Glutamatergic neuron (in vitro differentiated cells): ENCODE measurements around the gene CD300LG. TPM values are rescaled to one million over a fixed set of nuclear protein-coding genes. Genes with fewer than 3 reads are reported as not detected.

Experiments
- DNase-seq: peaks from one replicate; pipeline ENCODE4 v3.0.0; 2022
- H3K27ac Mint-ChIP-seq: one replicate; pipeline ENCODE4 v1.8.0; 2020; ENCODE audit warnings: mild to moderate bottlenecking, mixed read lengths, inconsistent platforms; ENCODE audit not compliant: unreplicated experiment
- H3K27me3 Mint-ChIP-seq: one replicate; pipeline ENCODE4 v1.8.0; 2020; ENCODE audit warnings: mild to moderate bottlenecking, moderate library complexity, mixed read lengths, inconsistent platforms; ENCODE audit not compliant: unreplicated experiment
- H3K36me3 Mint-ChIP-seq: one replicate; pipeline ENCODE4 v1.8.0; 2020; ENCODE audit warnings: mild to moderate bottlenecking, mixed read lengths, inconsistent platforms; ENCODE audit not compliant: unreplicated experiment
- H3K4me1 Mint-ChIP-seq: one replicate; pipeline ENCODE4 v1.8.0; 2020; ENCODE audit warnings: mild to moderate bottlenecking, low read depth, mixed read lengths, inconsistent platforms; ENCODE audit not compliant: unreplicated experiment
- H3K4me3 Mint-ChIP-seq: one replicate; pipeline ENCODE4 v1.8.0; 2020; ENCODE audit warnings: mild to moderate bottlenecking, mixed read lengths, inconsistent platforms; ENCODE audit not compliant: unreplicated experiment
- H3K9me3 Mint-ChIP-seq: one replicate; pipeline ENCODE4 v1.8.0; 2020; ENCODE audit warnings: mild to moderate bottlenecking, moderate library complexity, mixed read lengths, inconsistent platforms; ENCODE audit not compliant: unreplicated experiment
- total RNA-seq: library from RNA; stranded (reverse); fragmentation: NEBNext Ultra II Directional; extraction: Animal tissue kit (Norgen Biotek cat#: 25700); gene quantifications from one replicate; pipeline ENCODE4 v1.2.1, GENCODE V29; 2021; ENCODE audit not compliant: unreplicated experiment
- TF ChIP-seq, protein P1 (sequence below): fragments of 200-600 bp; sonication (generic); IDR thresholded peaks from one replicate; pipeline ENCODE4 v1.5.0; 2021; ENCODE audit not compliant: partially characterized antibody, unreplicated experiment

The CD300LG gene
- total RNA-seq, 1 donor from 2014 or later: not detected

GRCh38 chr17:43900183-43900857 is 53.3 kb downstream of the CD300LG start:
- H3K4me1 Mint-ChIP-seq: peaks cover 19% of the 10 kb centered on the region
- peak overlapping the region; percentile 86 for H3K4me3 Mint-ChIP-seq
- H3K9me3 Mint-ChIP-seq: peaks cover 6% of the 10 kb centered on the region
- no peaks in the 10 kb centered on the region for H3K36me3 Mint-ChIP-seq
- TF ChIP-seq, protein P1, sequence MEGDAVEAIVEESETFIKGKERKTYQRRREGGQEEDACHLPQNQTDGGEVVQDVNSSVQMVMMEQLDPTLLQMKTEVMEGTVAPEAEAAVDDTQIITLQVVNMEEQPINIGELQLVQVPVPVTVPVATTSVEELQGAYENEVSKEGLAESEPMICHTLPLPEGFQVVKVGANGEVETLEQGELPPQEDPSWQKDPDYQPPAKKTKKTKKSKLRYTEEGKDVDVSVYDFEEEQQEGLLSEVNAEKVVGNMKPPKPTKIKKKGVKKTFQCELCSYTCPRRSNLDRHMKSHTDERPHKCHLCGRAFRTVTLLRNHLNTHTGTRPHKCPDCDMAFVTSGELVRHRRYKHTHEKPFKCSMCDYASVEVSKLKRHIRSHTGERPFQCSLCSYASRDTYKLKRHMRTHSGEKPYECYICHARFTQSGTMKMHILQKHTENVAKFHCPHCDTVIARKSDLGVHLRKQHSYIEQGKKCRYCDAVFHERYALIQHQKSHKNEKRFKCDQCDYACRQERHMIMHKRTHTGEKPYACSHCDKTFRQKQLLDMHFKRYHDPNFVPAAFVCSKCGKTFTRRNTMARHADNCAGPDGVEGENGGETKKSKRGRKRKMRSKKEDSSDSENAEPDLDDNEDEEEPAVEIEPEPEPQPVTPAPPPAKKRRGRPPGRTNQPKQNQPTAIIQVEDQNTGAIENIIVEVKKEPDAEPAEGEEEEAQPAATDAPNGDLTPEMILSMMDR: no peak
- peaks cover 1% of the 10 kb centered on the region for H3K27me3 Mint-ChIP-seq
- peak; percentile 90 for DNase-seq
- no peak overlapping the region for H3K27ac Mint-ChIP-seq

- H3K27ac Mint-ChIP-seq: peak overlapping the region; percentile 59
- peak overlapping the region; percentile 86 for H3K4me3 Mint-ChIP-seq
- DNase-seq: no peak
- H3K4me1 Mint-ChIP-seq: peaks cover 19% of the 10 kb centered on the region
- TF ChIP-seq, protein P1: no peak
- H3K27me3 Mint-ChIP-seq: peaks cover 1% of the 10 kb centered on the region
- H3K36me3 Mint-ChIP-seq: no peaks in the 10 kb centered on the region
- peaks cover 6% of the 10 kb centered on the region for H3K9me3 Mint-ChIP-seq
Observed at GRCh38 chr17:43900858-43901754, 54.1 kb downstream of the CD300LG start.

- Mint-ChIP-seq H3K27ac (peak overlapping the region; percentile 62), H3K4me3 (peak overlapping the region; percentile 86)
- TF ChIP-seq, protein P1: no peak
Observed at GRCh38 chr17:43901861-43902589, 55.0 kb downstream of the CD300LG start.

DNA sequence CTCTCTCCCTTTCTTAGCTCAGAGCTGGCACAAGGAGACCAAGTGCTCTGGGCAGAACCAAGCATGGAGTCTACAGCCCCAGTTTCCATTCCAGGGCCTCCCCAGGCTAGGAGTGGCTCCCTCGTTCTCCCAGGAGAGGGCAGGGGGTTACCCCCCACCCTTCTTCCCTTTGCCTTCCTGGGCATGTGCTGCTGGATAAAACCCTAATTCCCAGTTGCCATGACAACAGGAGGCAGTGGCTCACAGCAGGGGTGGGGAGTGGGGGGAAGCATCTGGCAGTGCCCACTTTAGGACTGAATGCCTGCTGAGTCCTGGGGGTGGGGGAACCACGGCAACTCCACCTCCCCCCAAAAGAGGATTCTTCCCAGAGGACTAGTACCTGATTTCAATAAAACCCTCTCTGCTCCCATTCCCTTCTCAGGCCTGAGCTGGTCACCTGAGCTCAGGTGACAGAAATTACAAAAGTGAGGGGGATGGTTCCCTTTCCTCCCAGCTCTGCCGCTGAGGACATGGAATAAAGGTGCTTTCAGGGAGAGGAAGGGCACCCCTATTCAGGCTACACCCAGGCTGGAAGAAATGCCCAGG is 58.5 kb downstream of the CD300LG start:
- no peak for DNase-seq
- peaks cover 24% of the 10 kb centered on the region for H3K4me1 Mint-ChIP-seq
- no peaks in the 10 kb centered on the region for H3K36me3 Mint-ChIP-seq
- H3K27me3 Mint-ChIP-seq: peaks cover 7% of the 10 kb centered on the region
- TF ChIP-seq, protein P1: no peak
- H3K4me3 Mint-ChIP-seq: peak overlapping the region; percentile 96
- no peak overlapping the region for H3K27ac Mint-ChIP-seq
- peaks cover 6% of the 10 kb centered on the region for H3K9me3 Mint-ChIP-seq

More at GRCh38 chr17:43901861-43902589, 55.0 kb downstream of the CD300LG start:
- Mint-ChIP-seq H3K36me3 (no peaks in the 10 kb centered on the region), H3K27me3 (peaks cover 4% of the 10 kb centered on the region), H3K9me3 (peaks cover 6% of the 10 kb centered on the region), H3K4me1 (peaks cover 19% of the 10 kb centered on the region)
- DNase-seq: peak; percentile 38
